Measurements from ENCODE around the gene CPSF4.

CPSF4 gene

DNA sequence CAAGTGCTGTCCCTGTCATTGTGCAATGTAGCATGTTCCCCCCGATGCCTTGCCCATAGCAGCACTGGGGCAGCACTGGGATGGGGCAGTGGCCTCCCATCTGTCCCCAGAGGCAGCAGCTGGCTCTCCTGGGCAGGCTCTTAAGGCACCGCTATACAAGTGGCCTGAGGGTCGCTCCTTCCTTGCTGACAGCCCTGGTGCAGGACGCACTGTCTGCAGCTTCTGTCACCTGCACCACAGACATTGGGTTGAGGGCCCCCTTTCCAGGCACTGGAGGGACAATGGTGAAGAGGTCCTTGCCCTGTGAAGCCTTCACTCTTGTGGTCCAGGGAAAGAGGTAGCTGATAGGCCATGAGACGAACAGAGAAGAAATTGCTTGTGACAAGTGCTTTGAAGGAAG, 10.6 kb downstream of the CPSF4 start:
- DNase-seq, result no peak

DNA sequence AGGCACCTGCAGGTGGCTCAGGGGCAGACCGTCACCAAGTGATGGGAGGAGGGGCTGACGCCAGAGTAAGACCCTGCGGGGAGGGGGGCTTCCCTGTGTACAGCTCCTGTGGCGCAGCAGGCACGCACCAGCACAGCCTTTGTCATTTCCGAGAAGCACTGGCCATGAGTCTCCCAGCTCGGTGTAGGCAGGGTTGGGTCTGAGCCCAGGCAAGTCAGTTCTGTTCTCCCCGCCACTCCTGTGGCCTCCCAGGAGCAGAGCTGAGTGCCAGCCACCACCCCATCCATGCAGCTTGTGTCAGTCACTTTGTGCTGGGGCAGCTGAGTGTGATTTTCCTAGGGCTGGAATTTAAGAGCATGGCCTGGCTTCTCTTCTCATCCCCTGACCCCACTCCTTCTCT, 13.2 kb downstream of the CPSF4 start:
- DNase-seq, result no peak

DNA sequence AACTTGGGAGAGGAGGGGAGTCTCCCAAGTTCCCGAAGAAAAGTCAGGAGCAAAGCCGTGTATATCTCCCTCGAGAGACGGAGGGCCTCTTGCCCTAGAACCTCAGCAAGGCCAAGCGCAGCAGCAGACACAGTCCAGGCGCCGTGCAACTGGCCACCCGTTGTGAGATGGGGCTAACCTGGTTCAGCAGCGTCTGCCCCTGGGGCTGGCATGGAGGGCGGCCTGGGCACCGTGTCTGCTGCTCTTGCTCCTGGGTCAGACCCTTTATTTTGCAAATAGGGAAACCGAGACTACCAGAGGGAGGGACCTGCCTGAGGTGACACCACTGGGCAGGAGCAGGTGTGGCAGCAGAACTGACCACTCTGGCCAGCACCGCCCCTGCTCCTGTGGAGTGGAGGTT, 13.8 kb downstream of the CPSF4 start:
- no peak for DNase-seq

DNA sequence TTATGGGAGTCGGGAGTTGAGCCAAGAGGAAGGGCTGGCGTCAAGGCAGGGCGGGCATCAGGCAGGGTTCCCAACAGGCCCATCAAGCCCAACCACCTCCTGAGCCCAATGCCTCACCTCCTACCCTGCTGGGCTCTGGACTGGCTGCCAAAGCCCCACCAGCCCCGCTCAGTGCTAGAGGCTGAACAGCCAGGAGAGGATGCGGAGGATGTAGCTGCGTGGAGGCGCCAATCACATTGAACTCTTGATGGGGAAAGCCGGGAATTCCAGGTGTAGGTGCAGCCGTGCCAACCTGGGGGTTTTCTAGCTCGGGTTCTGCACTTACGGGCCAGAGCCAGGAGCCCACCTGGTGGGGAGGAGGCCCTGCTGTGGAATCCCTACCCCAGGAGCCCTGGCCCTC, 14.4 kb downstream of the CPSF4 start:
- DNase-seq, result no peak

DNA sequence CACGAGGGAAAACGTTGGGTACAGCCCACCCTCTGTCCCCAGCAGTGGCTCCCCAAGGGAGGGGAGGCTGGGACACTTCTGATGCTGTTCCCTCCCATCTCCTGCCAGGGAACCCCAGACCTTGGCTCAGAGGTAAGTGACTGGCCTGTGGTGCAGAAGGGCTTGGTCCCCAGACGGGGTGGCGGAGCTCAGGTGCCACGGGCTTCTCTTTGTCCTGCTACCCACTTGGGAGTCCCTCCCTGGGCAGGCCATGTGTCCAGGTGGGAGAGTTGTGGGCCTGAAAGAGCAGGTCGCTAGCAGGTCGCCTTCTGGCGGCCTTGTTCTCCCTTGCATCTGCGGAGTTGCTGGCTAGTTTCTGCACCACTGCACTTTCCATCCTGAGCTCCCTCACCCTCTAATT, 17.1 kb downstream of the CPSF4 start:
- DNase-seq, result no peak

DNA sequence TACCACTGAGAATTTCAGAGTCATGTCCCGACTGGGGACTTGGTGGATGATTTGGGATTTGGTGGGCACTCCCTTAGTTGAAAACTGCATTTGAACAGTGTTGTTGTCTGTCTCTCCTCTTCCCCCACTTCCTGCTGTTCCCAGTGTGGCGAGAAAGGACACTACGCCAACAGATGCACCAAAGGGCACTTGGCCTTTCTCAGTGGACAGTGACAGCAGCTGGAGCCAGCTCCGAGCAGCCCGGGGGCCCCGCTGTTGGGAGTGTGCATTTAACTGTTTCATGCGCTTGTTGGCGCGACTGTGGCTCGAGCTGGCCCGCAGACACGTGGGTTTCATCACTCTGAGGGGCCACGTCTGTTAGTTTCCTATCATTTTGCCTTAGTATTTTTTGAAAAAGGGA, 17.5 kb downstream of the CPSF4 start:
- no peak for DNase-seq

DNA sequence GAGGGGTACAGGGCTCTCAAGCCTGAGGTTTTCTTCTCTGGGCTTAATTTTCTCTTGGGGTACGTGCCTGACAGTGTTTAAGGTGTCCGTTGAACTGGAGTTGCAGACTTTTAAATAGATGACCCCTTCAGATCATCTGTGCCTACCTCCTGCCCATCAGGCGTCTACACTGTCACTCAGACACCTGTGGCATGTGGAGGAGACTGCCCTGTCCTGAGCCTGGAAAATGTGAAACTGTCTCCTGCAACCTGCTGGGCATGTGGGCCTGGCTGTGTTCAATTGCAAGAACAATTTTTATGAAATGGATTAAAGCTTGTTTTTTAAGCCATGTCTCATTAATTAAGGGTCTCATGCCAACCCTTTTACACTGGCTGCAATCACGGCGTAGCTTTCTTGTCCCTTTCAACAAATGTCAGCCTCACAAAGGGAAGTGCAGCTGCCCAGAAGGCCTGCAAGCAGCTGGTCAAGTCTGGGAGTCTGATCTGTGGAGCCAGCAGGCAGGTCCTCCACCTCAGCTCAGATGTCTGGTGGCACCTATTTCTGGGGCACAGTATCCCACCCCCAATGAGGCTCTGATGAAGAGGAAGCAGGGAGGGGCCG, 18.4 kb downstream of the CPSF4 start:
- DNase-seq, result no peak

DNA sequence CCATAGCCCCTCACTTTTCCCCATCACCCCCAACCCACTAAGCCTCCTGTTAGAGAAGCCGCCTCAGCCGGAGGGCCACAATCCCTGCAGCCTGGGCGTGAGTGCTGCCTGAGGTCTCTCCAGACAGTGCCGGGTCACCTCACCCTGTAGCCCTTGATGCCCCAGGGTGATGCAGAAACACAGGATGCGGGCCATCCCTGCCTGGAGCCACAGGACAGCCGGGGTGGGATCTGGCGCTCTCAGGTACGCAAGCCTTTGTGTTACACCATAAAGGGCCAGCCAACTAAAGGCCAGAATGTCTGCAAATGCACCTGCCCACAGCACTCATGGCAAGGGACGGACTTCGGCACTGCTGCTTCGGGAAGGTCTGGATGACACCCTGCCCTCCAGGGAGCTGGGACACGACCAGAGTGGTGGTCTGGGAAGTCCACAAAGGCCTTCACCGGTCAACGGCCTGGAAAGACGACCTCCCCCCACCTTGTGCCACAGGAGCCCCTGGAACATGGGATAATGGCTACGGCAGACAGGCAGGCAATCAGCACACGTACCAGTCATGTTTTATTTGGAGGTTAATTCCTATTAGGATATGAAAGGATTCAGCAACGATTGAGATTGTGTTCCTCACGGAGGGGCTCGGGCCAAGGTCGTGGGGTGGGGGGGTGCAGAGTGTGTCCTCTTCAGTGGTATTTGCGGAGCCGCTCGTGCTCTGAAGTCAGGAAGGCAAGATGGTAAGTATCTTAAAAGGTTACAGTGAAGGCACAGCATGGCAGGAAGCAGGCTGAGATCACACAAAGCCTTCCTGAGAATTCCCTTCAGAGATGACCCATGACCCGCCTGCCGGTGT, 19.1 kb downstream of the CPSF4 start:
- DNase-seq, result no peak

DNA sequence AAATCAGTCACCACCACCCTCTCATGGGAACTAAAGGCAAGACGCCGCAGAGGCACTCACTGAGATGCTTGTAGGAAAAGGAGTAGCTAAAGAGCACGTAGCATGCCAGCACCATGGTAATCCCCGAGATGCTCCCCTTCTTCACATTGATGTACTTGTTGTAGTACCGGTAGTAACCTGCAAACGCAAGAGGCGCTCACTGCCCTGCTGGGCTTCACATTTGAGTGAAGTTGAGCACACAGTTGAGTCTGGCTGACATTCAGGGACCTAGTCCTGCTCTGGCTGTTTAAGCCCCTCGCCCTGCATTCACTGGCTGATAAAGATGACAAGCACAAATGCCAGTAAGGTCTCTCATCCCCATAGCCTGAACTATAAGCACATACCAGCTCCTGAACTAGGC, 20.3 kb downstream of the CPSF4 start:
- DNase-seq, result no peak

DNA sequence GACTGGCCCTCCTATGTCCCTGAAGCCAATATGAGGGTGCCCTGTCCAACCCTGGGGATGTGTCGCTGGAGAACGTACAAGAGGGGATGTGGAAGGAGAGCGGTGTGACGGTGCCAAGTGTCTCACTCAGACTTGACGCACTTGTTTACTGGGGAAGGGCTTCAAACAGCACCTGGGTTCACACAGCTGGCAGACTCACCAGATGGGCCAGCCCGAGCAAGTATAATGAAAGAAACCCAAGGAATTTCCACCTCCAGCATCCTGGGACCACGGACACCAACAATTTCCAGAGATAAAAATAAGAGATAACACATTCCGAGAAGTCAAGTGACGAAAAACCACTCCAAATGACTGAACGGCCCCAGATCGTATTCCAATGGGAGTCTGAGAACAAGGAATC, 21.9 kb downstream of the CPSF4 start:
- DNase-seq, result no peak

DNA sequence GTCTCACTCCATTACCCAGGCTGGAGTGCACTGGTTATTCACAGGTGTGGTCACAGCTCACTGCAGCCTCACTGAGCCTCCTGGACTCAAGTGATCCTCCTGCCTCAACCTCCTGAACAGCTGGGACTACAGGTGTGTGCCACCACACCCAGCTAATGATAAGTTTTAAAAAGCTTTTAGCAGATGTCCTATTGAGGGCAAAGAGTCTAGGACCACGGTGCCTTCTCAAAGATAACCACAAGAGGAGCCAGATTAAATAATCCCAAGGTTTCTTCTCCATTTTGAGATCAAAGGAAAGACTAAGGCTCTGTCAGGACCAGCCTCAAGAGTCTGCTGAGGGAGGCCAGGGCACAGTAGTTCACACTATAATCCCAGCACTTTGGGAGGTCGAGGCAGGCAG, 22.5 kb downstream of the CPSF4 start:
- no peak for DNase-seq

DNA sequence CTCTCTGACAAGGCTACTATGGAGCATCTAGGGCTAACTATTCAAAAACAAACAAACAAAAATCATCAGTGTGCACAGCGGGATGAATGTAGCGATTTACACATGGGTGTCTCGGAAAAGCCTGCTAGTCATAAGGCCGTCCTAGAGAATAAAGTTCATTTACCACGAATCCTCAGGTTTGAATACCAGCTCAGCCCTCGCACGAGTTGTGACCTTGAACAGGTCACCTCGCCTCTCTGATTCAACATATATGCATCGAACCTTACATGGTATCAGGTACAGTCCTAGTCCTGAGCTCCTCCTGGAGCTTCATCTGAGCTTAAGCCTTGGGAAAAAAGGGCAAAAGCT, 26.7 kb downstream of the CPSF4 start:
- DNase-seq, result no peak

DNA sequence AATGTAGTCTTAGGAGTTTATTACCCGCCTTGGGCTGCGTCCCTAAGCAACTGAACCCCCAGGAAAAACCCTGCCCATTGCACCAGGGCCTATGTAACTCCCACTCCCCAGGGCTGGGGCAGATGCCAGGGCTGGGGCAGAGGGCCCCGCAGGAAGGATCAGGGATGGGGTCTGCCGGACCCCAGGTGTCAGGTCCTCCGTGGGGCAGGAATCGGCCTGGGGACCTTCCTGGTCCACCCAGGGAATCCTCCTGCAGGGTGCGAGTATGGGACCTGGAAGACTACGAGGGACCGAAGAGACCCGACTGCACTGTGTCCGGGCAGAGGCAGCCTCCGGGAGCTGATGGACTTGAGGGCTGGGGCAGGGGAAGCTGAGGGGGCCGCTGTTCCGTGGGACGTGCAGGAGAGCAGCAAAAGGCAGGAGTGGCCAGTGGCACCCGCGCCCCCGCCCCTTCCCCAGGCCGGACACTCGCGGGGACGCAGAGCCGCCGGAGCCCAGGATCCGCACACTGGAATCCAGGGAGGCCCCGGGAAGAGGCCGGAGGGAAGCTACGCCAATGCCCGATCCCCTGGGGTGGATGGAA, 29.7 kb downstream of the CPSF4 start:
- DNase-seq, result no peak

DNA sequence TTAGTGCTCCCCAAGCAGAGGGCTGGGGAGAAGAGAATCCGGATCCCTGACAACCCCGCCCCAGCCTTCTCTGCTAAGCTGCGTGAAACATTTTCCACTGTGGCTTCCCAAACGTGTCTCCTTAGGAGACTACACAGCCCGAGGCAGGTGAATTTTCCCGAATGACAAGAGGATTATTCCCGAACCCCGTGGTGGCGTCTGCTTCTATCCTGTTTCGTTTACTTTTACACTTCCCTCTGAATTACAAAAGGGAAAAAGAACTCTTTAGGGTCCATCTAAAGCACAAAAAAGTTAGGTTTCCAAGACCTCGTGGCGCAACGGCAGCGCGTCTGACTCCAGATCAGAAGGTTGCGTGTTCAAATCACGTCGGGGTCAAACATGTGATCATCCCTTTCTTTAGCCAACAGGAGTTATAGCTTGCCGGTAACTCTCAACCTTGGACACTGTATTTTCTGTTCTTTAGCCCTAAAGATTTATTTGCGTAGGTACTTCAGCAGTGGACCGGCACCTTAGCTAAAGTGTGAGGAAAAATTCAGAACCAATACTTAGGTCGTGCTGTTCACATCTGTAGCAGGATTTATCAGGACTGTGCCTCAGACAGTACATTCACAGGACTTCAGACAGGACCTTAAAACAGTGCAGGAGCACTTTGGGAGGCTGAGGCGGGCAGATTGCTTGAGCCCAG, 30.8 kb downstream of the CPSF4 start:
- no peak for DNase-seq

DNA sequence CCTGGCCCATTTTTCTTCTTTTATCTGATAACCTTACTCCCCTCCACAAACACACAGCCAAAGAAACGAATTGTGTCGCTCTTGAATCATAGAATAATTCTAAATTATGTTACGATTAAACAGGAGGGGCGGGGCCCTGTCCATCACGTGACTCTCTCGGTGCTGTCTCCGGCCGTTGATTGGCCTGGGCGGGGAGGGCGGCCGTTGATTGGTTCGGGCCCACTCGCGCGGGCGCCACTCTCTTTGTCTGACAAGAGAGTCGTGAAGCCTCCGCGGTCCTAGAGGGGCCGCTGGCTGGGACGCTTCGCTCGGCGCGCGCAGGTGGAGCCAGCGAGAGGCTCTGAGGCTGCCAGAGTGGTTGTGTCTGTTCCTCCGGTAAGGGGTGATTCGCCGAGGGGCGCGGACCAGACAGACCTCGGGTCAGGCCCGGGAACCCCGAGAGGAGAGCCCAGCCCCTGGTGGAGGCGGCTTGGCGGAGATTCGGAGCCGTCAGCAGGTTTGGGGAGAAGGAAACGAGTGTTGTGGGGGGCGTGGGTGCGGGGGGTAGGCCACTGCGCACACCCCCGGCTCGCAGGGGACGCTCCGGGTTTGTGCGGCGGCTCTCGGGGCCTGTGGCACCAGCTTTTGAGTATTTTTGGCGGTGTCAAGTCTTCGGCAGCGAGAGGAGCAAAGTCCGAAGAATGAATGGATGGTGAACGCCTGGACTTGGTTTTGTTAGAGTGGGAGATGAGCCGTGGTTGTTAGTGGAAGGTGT, 34.0 kb downstream of the CPSF4 start, which contains the start of gene ZNF789:
TSS of gene ZNF789 (plus strand) at position 330 of the 754 bp plus-strand sequence. CDS start 3,567 bp downstream, outside the sequence.
- DNase-seq, result peak; percentile 90

DNA sequence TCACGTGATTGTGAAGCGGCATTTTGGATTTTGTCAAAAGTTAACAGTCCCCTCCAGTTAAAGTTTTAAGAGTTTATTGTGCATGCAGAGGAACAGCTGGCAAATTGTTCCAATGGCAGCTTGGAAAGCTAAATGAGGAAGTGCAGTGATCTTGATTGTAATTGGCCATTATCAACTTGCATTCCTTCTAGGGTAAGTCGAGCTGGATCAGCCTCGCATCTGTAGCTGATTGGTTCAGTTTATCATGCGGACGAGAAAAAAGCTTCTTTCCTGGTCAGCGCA, 34.5 kb downstream of the CPSF4 start:
- peak; percentile 67 for DNase-seq

DNA sequence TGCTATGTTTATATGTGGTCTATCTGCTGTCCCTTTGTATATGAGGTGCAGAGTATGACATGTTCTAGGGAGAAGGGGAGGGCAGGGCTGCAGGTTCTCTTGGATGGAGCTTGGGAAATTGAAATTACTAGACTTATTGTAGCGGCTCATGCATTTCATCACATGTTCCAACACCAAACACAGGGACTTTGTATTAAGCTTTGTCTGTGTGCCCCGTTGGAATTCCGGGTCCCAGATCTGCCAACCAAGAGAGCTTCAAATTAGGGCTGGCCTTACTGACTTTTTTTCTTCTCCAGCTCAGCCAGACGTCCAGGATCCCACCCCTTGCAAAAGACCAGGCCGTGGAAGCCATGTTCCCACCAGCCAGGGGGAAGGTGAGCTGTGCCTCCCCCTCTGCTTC, 37.4 kb downstream of the CPSF4 start:
- no peak for DNase-seq

DNA sequence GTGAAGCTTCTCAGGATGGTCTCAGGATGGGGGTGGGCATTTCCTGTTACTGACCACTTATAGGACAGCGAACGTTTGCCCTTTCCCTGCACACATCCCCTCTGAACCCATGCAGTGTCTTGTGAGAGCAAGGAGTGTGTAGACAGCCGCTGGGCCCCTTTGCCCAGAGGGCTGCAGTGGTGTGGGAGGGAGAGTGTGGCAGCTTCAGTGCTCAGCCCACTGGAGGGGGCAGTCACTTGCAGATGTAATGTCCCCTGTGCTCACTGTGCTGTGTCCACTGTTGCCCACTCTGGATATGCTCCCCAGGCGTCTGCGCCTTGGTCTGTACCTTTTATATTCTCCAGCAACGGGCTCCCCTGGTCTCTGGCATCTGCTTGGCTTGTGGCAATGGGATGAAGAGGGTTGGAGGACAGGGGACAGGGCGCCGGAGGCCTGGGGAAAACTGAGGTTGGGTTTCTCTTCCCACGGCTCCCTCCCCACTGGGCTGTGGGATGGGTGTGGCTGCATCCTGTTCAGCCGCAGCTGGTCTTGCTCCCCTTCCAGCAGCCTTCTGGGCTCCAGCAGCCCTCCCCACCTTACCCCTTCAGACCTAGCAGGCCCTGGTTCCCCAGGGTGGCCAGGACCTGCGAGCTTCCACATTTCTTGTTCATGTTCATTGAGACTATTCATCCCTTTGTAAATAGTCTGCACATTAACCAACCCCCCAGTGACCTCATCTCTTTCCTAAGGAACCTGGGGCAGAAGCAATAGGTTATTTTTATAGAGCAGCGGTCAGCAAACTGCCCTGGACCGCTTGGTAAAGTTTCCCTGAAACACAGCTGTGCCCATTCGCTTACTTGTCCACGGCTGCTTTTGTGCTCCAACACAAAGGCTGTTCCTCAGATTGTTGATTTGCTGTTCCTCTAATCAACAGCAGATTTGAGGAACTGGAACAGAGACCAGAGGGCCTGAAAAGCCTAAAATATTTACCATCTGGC, 40.0 kb downstream of the CPSF4 start:
- no peak for DNase-seq

DNA sequence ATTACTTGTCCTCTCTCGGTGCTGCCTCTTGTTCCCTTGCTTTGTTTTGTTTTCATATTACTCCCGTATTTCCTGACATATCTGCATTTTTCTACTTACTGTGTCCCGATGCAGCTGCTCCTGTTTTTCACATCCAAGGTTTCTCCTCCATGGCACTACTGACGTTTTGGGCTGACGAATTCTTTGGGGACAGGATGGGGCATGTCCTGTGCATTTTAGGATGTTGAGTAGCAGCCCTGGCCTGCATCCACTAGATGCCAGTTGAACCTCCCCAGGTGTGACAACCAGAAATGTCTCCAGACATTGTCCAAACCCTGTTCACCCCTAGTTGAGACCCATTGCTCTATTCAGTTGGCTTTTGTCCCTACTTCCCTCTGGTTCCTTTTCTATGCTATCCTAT, 46.4 kb downstream of the CPSF4 start:
- DNase-seq, result no peak

DNA sequence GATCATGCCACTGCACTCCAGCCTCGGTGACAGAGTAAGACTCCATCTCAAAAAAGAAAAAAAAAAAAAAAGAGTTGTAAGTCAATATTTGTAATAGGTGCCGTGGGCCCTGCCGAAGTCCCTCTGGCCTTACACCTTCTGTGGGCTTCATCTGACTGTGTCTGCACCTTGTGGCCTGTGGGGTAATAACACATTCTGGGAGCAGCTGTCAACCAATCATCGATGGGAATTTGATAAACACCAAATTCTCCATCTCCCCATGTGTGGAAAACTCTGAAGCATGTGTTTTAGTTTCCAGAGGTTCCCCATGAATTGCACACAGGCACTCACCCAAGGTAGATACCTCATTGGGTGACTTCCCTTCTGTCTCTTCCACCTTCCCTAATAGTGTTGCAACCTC, 50.5 kb downstream of the CPSF4 start:
- DNase-seq, result no peak

DNA sequence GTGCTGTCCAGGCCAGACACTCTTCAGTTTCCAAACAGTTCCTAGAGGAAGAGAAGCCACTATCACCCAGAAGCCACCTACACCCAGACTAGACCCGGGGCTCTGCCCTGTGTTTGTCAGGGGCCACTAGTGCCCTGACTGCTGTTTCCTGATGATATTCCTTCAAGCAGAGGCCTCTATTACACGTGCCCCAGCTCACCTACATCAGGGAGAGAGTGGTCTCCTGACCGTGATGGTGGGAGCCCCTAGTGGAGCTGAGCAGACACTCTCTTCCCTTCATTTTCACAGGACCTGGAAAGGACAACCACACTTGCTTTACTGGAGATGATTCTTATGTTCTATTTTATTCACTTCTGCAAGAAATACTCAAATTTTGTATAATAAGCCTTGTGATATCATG, 52.1 kb downstream of the CPSF4 start:
- DNase-seq, result no peak

DNA sequence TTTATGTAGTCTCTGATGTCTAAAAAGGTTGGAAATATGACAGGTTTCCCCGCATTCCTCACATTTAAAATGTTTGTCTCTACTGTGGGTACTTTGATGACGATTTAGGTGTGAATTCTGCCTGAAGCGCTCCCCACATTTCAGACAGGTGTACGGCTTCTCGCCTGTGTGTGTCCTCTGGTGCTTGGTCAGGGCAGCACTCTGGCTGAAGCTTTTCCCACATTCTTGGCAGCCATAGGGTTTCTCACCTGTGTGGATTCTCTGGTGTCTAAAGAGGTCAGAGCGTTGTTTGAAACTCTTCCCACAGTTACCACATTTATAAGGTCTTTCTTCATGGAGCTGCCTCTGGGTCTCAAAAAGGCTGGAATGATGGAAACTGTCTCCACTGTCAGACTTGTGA, 55.1 kb downstream of the CPSF4 start:
- no peak for DNase-seq

Measured in kidney glomerular epithelial cell (primary cell).